Measurements from ENCODE around the gene EIF1. TPM values are rescaled to one million over a fixed set of nuclear protein-coding genes. Genes with fewer than 3 reads are reported as not detected.

The EIF1 gene
- total RNA-seq, 1 experiment from 2014 or later: 775 TPM

DNA sequence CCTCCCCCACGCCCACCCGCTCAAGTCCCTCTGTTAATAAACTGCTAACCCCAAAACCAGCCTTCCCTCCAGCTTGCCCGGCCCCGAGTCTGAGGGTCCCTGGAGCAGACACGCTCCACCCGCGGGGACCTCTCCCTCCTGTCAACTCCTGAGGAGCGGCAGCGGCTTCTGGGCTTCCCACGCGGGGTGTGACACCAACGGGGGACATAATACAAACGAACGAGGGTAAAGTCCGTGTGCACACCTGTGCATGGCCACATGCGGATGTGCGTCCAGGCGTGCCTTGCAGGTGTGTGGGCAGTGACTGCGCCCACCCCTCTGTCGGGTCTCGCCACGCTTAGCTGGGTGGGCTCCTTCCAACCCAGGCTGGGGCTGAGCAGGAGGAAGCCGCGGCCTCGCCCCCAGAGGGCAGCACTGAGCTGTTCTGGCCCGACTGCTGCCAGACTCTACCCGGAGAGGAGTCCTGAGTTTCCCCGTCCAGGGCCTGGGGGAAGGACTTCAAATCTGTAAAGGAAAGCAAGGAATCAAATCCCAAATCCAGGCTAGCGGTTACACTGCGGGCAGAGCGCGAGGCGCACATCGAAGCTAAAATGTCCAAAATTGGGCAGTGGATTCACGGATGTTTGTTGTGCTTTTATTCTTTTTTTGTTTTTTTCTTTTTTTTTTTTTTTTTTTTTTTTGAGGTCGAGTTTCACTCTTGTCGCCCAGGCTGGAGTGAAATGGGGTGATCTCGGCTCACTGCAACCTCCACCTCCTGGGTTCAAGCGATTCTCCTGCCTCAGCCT, 40.1 kb upstream of the EIF1 start:
- Histone ChIP-seq H3K79me2 (ENCODE audit: low read depth) (peaks cover 9% of the 10 kb centered on the region; the same call in 1 of the 2 replicates), H3K36me3 (ENCODE audit: low read depth) (no peaks in the 10 kb centered on the region), H3K4me1 (replicated peaks; ENCODE audit: insufficient read depth) (peaks cover 58% of the 10 kb centered on the region), H2AFZ (peak overlapping the region; percentile 64; the same call in 1 of the 2 replicates), H3K9me3 (ENCODE audit: insufficient read depth, low read depth) (no peaks in the 10 kb centered on the region), H3K27ac (peak overlapping the region; percentile 68), H3K27me3 (ENCODE audit: insufficient read depth, low read depth) (no peaks in the 10 kb centered on the region), H3F3A (ENCODE audit: insufficient read depth, low read depth) (peaks cover 32% of the 10 kb centered on the region), H3K9me2 (ENCODE audit: insufficient read depth) (no peaks in the 10 kb centered on the region), H3K4me2 (peak overlapping the region; percentile 88), H3K4me3 (peak overlapping the region; percentile 46), H4K20me1 (ENCODE audit: insufficient read depth) (no peaks in the 10 kb centered on the region)
- intact Hi-C loops (cut with micrococcal nuclease; ENCODE audit: unreplicated experiment): loop anchor here (1.0 to 5.0 kb wide), 4 partner anchors 14 to 846 kb away; no protein-coding TSS in a partner anchor
- TF ChIP-seq CTCF (conservative IDR thresholded peaks at IDR 0.05): peak; percentile 93
- TF ChIP-seq EZH2 (IDR thresholded peaks at IDR 0.05; ENCODE audit: low read depth): no peak
- no TSS peak for BruUV-seq (replicated peaks)
- POLR2A ChIA-PET (ENCODE audit: unreplicated experiment): interaction anchor here (0.5 to 0.6 kb wide), 3 partner anchors 18 to 746 kb away, joined by 3 to 14 read pairs (median 3); partner anchors contain the start of gene KRT16
- CTCF ChIA-PET: interaction anchor here (0.6 to 3.7 kb wide), 13 partner anchors 9 to 319 kb away, joined by 3 to 47 read pairs (median 6); no protein-coding TSS in a partner anchor
- peak; percentile 66 to 85 for DNase-seq

DNA sequence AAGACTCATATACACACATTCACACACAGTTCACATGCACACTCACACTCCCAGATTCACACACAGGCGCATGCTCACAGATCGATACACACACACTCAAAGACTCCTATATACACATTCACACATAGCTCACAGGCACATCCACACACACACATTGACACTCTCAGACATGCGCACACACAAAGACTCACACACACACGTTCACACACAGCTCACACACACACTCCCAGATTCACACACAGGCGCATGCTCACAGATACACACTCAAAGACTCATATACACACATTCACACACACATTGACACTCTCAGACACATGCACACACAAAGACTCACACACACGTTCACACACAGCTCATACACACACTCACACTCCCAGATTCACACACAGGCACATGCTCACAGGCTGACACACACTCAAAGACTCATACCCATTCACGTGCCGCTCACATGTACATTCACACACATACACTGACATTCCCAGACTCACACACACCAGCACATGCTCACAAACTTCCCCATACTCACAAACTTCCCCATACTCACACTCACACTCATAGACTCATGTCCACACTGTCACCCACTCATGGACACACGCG, 38.7 kb upstream of the EIF1 start:
- peaks cover 69% of the 10 kb centered on the region for H3K4me1 ChIP-seq (replicated peaks; ENCODE audit: insufficient read depth)
- BruUV-seq (replicated peaks): no TSS peak

More for the DNA sequence above, 38.7 kb upstream of the EIF1 start:
- H3K4me3 ChIP-seq: no peak overlapping the region
- H3F3A ChIP-seq (ENCODE audit: insufficient read depth, low read depth): peaks cover 38% of the 10 kb centered on the region
- H3K36me3 ChIP-seq (ENCODE audit: low read depth): no peaks in the 10 kb centered on the region
- intact Hi-C loops (cut with micrococcal nuclease; ENCODE audit: unreplicated experiment): loop anchor here (5.0 kb wide), 3 partner anchors 798 to 1133 kb away; no protein-coding TSS in a partner anchor
- H3K79me2 ChIP-seq (ENCODE audit: low read depth): peaks cover 13% of the 10 kb centered on the region; the same call in 1 of the 2 replicates
- CTCF ChIA-PET: interaction anchor here (2.2 to 3.7 kb wide), 3 partner anchors 8 to 101 kb away, joined by 10 to 39 read pairs (median 12); no protein-coding TSS in a partner anchor
- no peaks in the 10 kb centered on the region for H3K27me3 ChIP-seq (ENCODE audit: insufficient read depth, low read depth)
- no peak for DNase-seq
- no peak overlapping the region for H2AFZ ChIP-seq
- peak overlapping the region; percentile 98 for H3K27ac ChIP-seq
- H3K9me3 ChIP-seq (ENCODE audit: insufficient read depth, low read depth): no peaks in the 10 kb centered on the region
- POLR2A ChIA-PET (ENCODE audit: unreplicated experiment): interaction anchor here (0.5 to 0.7 kb wide), 3 partner anchors 101 to 195 kb away, joined by 4 to 6 read pairs (median 4); no protein-coding TSS in a partner anchor
- TF ChIP-seq CTCF (conservative IDR thresholded peaks at IDR 0.05) (no peak), EZH2 (IDR thresholded peaks at IDR 0.05; ENCODE audit: low read depth) (no peak)
- no peak overlapping the region for H3K4me2 ChIP-seq
- no peaks in the 10 kb centered on the region for H4K20me1 ChIP-seq (ENCODE audit: insufficient read depth)
- no peaks in the 10 kb centered on the region for H3K9me2 ChIP-seq (ENCODE audit: insufficient read depth)
